GM13976 (cell line): ENCODE results near the gene ITGA7.
A peak's percentile ranks its signal among the peaks of the same experiment; 100 is the strongest.

ENCODE experiments used
- DNase-seq: peaks from one replicate; pipeline ENCODE4 v3.0.0; 2012; ENCODE audit warnings: low spot score
- CTCF ChIP-seq: IDR thresholded peaks from 2 replicates; pipeline ENCODE4 v1.5.1; 2012; ENCODE audit warnings: borderline replicate concordance, mild to moderate bottlenecking; ENCODE audit not compliant: insufficient read depth; ENCODE audit errors: extremely low read depth, missing control alignments, control extremely low read depth
- in situ Hi-C: fragments of 300-500 bp; cut with MboI; formaldehyde crosslinking; loops from one replicate; pipeline ENCODE4 v1.12.0; 2022; ENCODE audit warnings: low sequenced_read_pairs, mixed read lengths, inconsistent platforms; ENCODE audit not compliant: unreplicated experiment

ITGA7 gene

GRCh38 chr12:55712700-55713415, 5.2 kb upstream of the ITGA7 start:
- in situ Hi-C loops: no loop called here

DNA sequence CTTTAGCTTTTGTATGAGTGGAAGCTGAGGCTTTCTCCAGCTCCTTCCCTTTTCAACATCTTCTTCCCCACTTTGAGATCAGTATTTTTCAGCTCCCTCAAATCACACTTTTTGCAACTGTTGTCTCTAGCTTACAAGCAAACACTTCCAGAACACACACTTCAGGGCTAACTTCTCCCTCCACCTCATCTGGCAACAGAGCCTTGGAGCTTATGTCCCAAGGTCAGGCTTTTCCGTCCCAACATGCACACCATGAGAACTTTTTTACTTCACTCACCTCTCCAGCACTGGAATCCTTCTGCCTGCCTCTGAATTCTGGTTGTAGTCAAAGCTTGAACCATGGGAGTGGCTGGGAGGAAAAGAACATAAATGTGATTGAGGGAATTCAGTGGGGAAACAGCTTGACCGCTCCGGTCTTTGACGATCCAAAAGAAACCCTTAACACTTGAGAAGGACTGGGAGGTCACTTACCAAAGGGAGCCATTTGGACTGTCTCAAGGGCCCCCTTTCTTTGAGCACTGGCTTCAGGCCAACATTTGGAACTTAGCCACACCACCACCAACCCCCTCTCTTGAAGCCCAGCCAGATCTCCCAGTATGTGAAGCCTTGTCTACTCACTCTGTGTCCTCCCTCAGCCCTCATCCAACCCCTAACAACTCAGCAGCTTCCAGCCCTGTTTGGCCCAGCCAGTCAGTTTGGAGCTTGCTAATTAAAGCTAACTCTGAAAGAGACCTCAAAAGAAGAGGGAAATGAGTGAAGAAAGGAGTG, 4.3 kb upstream of the ITGA7 start:
- no peak for TF ChIP-seq CTCF
- DNase-seq: no peak
- in situ Hi-C loops: no loop called here

More at GRCh38 chr12:55712700-55713415, 5.2 kb upstream of the ITGA7 start:
- DNase-seq: no peak
- TF ChIP-seq CTCF: no peak

DNA sequence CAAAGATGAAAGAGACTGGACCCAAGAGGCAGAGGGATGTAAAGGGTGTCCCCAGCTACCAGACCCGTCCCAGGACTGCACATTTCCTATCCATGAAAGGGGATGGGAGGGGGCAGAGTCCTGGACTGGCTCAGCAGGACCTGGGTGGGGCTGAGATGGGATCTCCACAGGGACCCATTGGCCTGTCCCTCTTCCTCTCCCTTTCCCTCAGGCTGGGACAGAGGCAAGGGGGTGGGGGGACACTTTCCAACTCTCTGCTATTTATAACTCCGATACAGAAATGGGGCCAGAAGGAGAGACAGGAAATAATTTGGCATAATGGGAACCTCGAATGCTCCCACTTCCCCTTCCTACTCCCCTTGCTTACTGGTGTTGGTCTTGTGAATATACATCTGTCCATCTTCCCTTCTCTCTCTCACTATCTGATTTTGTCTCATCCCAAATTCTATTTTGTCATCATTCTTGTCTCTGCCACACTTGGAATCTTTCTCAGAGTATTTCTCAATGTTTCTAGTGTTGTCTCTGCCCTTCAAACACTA, 1.1 kb upstream of the ITGA7 start:
- in situ Hi-C loops: no loop called here
- no peak for DNase-seq
- TF ChIP-seq CTCF: no peak

GRCh38 chr12:55707219-55707671, 459 bp downstream of the ITGA7 start:
- no peak for DNase-seq
- TF ChIP-seq CTCF: no peak
- in situ Hi-C loops: no loop called here

DNA sequence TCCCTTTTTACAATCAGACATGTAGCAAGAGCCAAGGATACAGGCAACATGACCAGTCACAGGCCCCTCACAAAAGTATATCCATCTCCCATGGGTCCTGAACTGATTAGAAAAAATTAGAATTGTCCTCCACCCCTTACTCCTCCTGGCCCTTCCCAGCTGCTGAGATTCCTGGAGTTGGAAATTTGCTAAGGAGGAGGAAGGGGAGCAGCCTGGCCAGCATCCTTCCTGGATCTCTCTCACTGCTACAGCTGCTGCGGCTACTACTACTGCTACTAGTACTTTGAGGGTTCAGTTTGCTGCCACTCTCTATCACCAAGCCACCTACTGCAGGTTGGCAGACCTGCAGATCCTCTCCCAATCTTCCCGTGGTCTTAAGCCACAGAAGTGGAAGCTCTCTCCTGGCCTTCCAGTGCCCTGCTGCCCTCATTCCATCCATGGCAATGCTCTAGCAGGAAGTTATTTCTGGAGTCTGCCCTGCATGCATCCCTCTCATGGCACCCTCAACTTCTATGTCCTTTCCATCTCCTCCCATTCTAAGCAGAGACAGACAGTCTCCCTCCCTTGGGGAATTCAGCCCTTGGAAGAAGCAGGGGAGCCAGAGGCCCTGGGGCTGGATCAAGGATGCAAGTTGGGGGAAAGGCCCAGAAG, 1.0 kb downstream of the ITGA7 start:
- DNase-seq: no peak
- TF ChIP-seq CTCF: no peak
- in situ Hi-C loops: no loop called here

DNA sequence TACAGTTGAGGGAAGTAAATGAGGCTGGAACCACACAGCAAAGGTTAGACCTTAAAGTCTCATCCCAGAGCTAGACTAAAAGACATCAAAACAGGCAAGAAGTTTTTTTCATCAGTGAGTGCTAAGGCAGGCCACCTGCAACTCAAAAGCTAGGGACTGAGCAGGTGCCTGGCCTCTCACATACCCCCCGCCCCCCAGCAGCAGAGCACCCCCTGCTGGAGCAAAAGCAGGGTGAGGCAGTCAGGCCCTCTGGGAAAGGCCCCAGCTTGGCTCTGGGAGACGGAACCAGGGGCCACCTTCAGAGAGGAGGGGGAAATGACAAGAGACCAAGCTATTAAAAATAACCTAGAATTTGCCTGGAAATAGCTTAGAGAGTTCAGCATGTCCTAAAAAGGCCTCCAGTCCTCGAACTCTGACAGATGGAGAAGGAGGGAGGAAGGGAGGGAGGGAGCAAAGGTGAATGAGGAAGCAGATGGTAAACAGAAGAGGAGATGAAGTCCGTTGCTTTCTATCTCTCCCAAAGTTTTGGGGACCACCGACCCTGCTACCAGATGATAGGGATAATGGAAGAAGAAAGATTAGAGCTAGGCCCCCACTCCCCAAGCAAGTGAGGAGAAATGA, 1.8 kb downstream of the ITGA7 start:
- TF ChIP-seq CTCF: peak; percentile 23
- in situ Hi-C loops: no loop called here
- DNase-seq: peak; percentile 58
